ENCODE measurements around the gene MBTD1.

- no peak for TF ChIP-seq CTCF (IDR thresholded peaks at IDR 0.05)
- TF ChIP-seq POLR2A (IDR thresholded peaks at IDR 0.05) = no peak
Measured at GRCh38 chr17:51289696-51290111, 29.9 kb upstream of the MBTD1 start.

Data from right lobe of liver (tissue), 4 donors.